Epithelial cell of proximal tubule (primary cell): Measurements from ENCODE around the gene MILR1. TPM values are rescaled to one million over a fixed set of nuclear protein-coding genes. Genes with fewer than 3 reads are reported as not detected.

ENCODE experiments used
- DNase-seq: peaks from one replicate; pipeline ENCODE4 v3.0.0-alpha.2; 2011; ENCODE audit warnings: low read depth
- H3K4me3 ChIP-seq: 2 replicates; pipeline ENCODE4 v1.5.1; 2011; ENCODE audit warnings: low read depth, mild to moderate bottlenecking, low read length
- CTCF ChIP-seq: conservative IDR thresholded peaks from 2 replicates; pipeline ENCODE4 v1.5.1; 2012; ENCODE audit warnings: low read depth, mild to moderate bottlenecking, low read length
- total RNA-seq: library from RNA; depleted of rRNA; stranded (reverse); fragments of >200 nt; gene quantifications from 2 replicates; pipeline ENCODE4 v1.2.3, GENCODE V29; 2015

Gene MILR1
- total RNA-seq, 1 donor from 2014 or later: not detected

DNA sequence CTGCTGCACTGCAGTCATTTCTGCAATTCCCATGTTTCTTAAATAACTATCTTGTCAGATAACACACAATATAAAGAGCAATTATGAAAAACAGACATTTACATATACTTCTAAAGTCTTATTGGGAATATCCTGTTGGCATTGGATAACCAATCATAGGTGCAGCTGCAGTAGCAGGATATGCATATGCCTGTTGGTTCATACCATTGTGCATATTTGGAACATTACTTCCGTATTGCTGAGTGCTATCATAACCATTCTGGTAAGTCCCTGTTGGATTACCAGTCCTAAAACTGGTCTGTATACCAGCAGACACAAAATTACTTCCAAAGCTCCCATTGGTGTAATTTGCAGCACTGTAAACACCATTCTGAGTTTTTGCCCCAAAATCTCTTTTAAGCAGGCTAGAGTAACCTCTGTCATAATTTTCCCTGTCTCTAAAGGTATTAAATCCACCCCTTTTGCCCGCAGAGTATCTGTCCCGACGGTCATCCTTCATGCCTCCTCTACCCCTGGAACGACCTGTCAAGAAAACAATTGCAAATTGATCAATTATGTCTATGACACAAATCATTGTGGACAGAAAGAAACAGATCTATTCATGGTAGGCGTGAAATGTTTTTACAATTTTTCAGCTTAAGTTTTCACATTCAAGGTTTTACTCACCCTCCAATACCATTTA, 51.0 kb downstream of the MILR1 start:
- DNase-seq: no peak
- TF ChIP-seq CTCF: no peak
- no peak overlapping the region for H3K4me3 ChIP-seq

DNA sequence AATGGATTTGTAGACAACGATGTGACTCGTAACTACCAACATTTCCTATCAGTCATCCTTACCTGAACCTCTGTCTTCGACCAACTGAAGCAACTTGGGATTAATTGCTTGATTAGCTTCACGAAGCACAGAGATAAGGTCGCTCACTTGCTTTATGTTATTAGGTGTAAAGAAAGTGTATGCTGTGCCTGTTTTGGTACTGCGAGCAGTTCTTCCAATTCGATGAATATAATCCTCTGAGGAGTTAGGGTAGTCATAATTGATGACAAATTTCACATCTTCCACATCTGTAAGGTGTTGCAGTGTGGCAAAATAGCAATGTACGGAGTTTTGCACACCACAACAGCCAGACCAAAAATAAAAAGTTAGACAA, 51.6 kb downstream of the MILR1 start:
- no peak for TF ChIP-seq CTCF
- no peak for DNase-seq
- no peak overlapping the region for H3K4me3 ChIP-seq

DNA sequence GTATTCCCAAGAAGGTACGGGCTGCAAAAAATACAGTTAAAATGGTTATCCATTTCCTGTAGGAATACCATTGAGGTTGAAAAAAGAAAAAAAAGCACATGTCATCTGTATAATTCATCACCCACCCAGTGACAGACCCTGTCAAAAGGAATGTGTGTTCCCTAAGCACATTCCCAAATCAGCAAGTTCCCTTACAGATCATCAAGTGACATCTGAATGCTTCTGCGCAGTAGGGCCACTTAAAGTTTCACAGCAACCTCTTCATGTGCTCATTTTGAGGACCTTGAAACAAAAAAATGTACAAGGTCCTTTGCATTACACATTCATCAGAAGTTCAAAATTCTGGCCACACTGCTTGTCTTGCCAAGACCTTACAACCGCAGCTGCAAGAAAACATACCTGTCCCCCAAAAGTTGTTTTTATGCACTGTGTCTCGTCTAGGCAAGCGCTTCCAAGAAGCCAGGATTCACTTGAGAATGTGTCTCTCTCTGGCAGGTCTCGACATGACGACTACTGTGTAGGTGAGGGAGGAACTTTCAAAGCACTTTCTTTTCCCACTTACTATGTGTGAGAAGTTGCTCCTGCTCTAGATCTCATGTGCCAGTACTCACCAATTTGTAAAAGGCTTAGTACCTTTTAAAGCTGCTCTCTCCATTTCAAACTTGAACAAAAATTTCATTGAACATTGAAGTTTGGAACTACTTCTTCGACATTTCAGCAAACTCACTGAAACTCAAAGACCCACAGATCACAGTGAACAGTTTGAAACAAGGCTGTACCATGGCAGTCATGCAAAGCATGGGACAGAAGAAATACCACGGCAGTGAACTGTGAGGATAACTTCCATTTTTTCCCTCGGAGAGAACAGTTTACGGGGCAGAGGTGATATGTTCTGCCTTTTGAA, 52.2 kb downstream of the MILR1 start:
- no peak for TF ChIP-seq CTCF
- DNase-seq: no peak

GRCh38 chr17:64502021-64502420, 53.1 kb downstream of the MILR1 start:
- no peak for DNase-seq
- TF ChIP-seq CTCF: no peak
- no peak overlapping the region for H3K4me3 ChIP-seq

More for the DNA sequence above, 52.2 kb downstream of the MILR1 start:
- no peak overlapping the region for H3K4me3 ChIP-seq

DNA sequence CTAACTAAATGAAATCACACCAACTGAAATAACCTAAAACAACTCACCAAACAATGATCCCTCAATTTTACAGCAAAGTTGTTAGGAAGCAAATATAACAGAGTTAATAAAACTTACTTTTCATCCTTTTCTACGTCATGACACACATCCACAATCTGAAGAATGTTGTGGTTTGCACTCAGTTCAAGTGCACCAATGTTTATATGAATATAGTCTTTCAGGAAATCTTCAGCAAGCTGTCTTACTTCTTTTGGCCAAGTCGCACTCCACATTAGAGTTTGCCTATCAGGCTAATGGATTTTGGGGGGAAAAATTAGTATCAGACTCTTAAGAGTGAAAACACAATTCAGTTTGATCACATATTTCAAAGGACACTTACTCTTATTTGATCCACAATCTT, 53.9 kb downstream of the MILR1 start:
- no peak overlapping the region for H3K4me3 ChIP-seq
- no peak for TF ChIP-seq CTCF
- DNase-seq: no peak

- H3K4me3 ChIP-seq: no peak overlapping the region
- TF ChIP-seq CTCF: no peak
- DNase-seq: no peak
Measured at GRCh38 chr17:64503341-64503740, 54.4 kb downstream of the MILR1 start.
